Measurements from ENCODE around the gene NF1.
"Not testable (repeated sequence)": the region's sequence is repeated elsewhere in the genome, so short reads cannot be mapped to it uniquely, and the experiment has no call there.

Gene NF1

GRCh38 chr17:31339906-31340661 lies 245.3 kb downstream of the NF1 start:
- Histone ChIP-seq H3K27me3 (ENCODE audit: control insufficient read depth, insufficient read depth, low read length, poor library complexity, severe bottlenecking) (no peaks in the 10 kb centered on the region), H3K4me3 (ENCODE audit: insufficient read depth, low read depth, low read length) (no peak overlapping the region), H3K27ac (ENCODE audit: insufficient read depth, low read depth, low read length, poor library complexity, severe bottlenecking) (no peak overlapping the region), H3K36me3 (ENCODE audit: control insufficient read depth, insufficient read depth, low read length) (peaks cover 10% of the 10 kb centered on the region), H3K4me1 (ENCODE audit: control insufficient read depth, insufficient read depth, low read length) (no peaks in the 10 kb centered on the region), H3K9me3 (ENCODE audit: control insufficient read depth, low read length) (no peaks in the 10 kb centered on the region)
- WGBS, 2 experiments = 87 to 97% methylated on average over 5 to 6 of the region's 6 CpGs

GRCh38 chr17:31345191-31345747 lies 250.5 kb downstream of the NF1 start:
- not testable (repeated sequence) for H3K9me3 ChIP-seq (ENCODE audit: control insufficient read depth, low read length); H3K4me1 ChIP-seq (ENCODE audit: control insufficient read depth, insufficient read depth, low read length); H3K27me3 ChIP-seq (ENCODE audit: control insufficient read depth, insufficient read depth, low read length, poor library complexity, severe bottlenecking); H3K27ac ChIP-seq (ENCODE audit: insufficient read depth, low read depth, low read length, poor library complexity, severe bottlenecking); H3K4me3 ChIP-seq (ENCODE audit: insufficient read depth, low read depth, low read length)
- H3K36me3 ChIP-seq (ENCODE audit: control insufficient read depth, insufficient read depth, low read length) = peaks cover 12% of the 10 kb centered on the region
- 93 to 100% methylated on average over 3 of the region's 34 CpGs for WGBS, 2 experiments

GRCh38 chr17:31349454-31349853 lies 254.7 kb downstream of the NF1 start:
- H3K27ac ChIP-seq (ENCODE audit: insufficient read depth, low read depth, low read length, poor library complexity, severe bottlenecking) = no peak overlapping the region
- no peak overlapping the region for H3K4me3 ChIP-seq (ENCODE audit: insufficient read depth, low read depth, low read length)
- no peaks in the 10 kb centered on the region for H3K9me3 ChIP-seq (ENCODE audit: control insufficient read depth, low read length)
- no peaks in the 10 kb centered on the region for H3K27me3 ChIP-seq (ENCODE audit: control insufficient read depth, insufficient read depth, low read length, poor library complexity, severe bottlenecking)
- no peaks in the 10 kb centered on the region for H3K4me1 ChIP-seq (ENCODE audit: control insufficient read depth, insufficient read depth, low read length)
- H3K36me3 ChIP-seq (ENCODE audit: control insufficient read depth, insufficient read depth, low read length) = peaks cover 6% of the 10 kb centered on the region

- Histone ChIP-seq H3K4me1 (ENCODE audit: control insufficient read depth, insufficient read depth, low read length) (no peaks in the 10 kb centered on the region), H3K4me3 (ENCODE audit: insufficient read depth, low read depth, low read length) (no peak overlapping the region), H3K36me3 (ENCODE audit: control insufficient read depth, insufficient read depth, low read length) (no peaks in the 10 kb centered on the region), H3K27me3 (ENCODE audit: control insufficient read depth, insufficient read depth, low read length, poor library complexity, severe bottlenecking) (no peaks in the 10 kb centered on the region), H3K9me3 (ENCODE audit: control insufficient read depth, low read length) (no peaks in the 10 kb centered on the region), H3K27ac (ENCODE audit: insufficient read depth, low read depth, low read length, poor library complexity, severe bottlenecking) (no peak overlapping the region)
- WGBS, 2 experiments = 100% methylated on average over 1 of the region's 1 CpG
Measured at GRCh38 chr17:31355935-31356334, 261.2 kb downstream of the NF1 start.

- Histone ChIP-seq H3K9me3 (ENCODE audit: control insufficient read depth, low read length) (no peaks in the 10 kb centered on the region), H3K4me1 (ENCODE audit: control insufficient read depth, insufficient read depth, low read length) (no peaks in the 10 kb centered on the region), H3K4me3 (ENCODE audit: insufficient read depth, low read depth, low read length) (no peak overlapping the region), H3K27ac (ENCODE audit: insufficient read depth, low read depth, low read length, poor library complexity, severe bottlenecking) (no peak overlapping the region), H3K27me3 (ENCODE audit: control insufficient read depth, insufficient read depth, low read length, poor library complexity, severe bottlenecking) (no peaks in the 10 kb centered on the region), H3K36me3 (ENCODE audit: control insufficient read depth, insufficient read depth, low read length) (no peaks in the 10 kb centered on the region)
- WGBS, 2 experiments = 95 to 99% methylated on average over 2 of the region's 2 CpGs
Measured at GRCh38 chr17:31357091-31357490, 262.3 kb downstream of the NF1 start.

- Histone ChIP-seq H3K4me1 (ENCODE audit: control insufficient read depth, insufficient read depth, low read length) (no peaks in the 10 kb centered on the region), H3K27ac (ENCODE audit: insufficient read depth, low read depth, low read length, poor library complexity, severe bottlenecking) (no peak overlapping the region), H3K9me3 (ENCODE audit: control insufficient read depth, low read length) (no peaks in the 10 kb centered on the region), H3K4me3 (ENCODE audit: insufficient read depth, low read depth, low read length) (no peak overlapping the region), H3K27me3 (ENCODE audit: control insufficient read depth, insufficient read depth, low read length, poor library complexity, severe bottlenecking) (no peaks in the 10 kb centered on the region), H3K36me3 (ENCODE audit: control insufficient read depth, insufficient read depth, low read length) (no peaks in the 10 kb centered on the region)
- WGBS, 2 experiments = 97 to 98% methylated on average over 3 of the region's 3 CpGs
Measured at GRCh38 chr17:31357839-31358394, 263.1 kb downstream of the NF1 start.

- H3K27me3 ChIP-seq (ENCODE audit: control insufficient read depth, insufficient read depth, low read length, poor library complexity, severe bottlenecking) = no peaks in the 10 kb centered on the region
- H3K4me1 ChIP-seq (ENCODE audit: control insufficient read depth, insufficient read depth, low read length) = no peaks in the 10 kb centered on the region
- H3K36me3 ChIP-seq (ENCODE audit: control insufficient read depth, insufficient read depth, low read length) = no peaks in the 10 kb centered on the region
- WGBS, 2 experiments = 95 to 96% methylated on average over 6 of the region's 6 CpGs
- H3K27ac ChIP-seq (ENCODE audit: insufficient read depth, low read depth, low read length, poor library complexity, severe bottlenecking) = no peak overlapping the region
- H3K4me3 ChIP-seq (ENCODE audit: insufficient read depth, low read depth, low read length) = no peak overlapping the region
- no peaks in the 10 kb centered on the region for H3K9me3 ChIP-seq (ENCODE audit: control insufficient read depth, low read length)
Measured at GRCh38 chr17:31364012-31364411, 269.2 kb downstream of the NF1 start.

GRCh38 chr17:31366088-31366487 lies 271.3 kb downstream of the NF1 start:
- Histone ChIP-seq H3K9me3 (ENCODE audit: control insufficient read depth, low read length) (no peaks in the 10 kb centered on the region), H3K27ac (ENCODE audit: insufficient read depth, low read depth, low read length, poor library complexity, severe bottlenecking) (no peak overlapping the region), H3K36me3 (ENCODE audit: control insufficient read depth, insufficient read depth, low read length) (no peaks in the 10 kb centered on the region), H3K27me3 (ENCODE audit: control insufficient read depth, insufficient read depth, low read length, poor library complexity, severe bottlenecking) (no peaks in the 10 kb centered on the region), H3K4me1 (ENCODE audit: control insufficient read depth, insufficient read depth, low read length) (no peaks in the 10 kb centered on the region), H3K4me3 (ENCODE audit: insufficient read depth, low read depth, low read length) (no peak overlapping the region)
- 90 to 94% methylated on average over 4 of the region's 4 CpGs for WGBS, 2 experiments

- Histone ChIP-seq H3K27ac (ENCODE audit: insufficient read depth, low read depth, low read length, poor library complexity, severe bottlenecking) (no peak overlapping the region), H3K36me3 (ENCODE audit: control insufficient read depth, insufficient read depth, low read length) (peaks cover 7% of the 10 kb centered on the region), H3K4me1 (ENCODE audit: control insufficient read depth, insufficient read depth, low read length) (no peaks in the 10 kb centered on the region), H3K27me3 (ENCODE audit: control insufficient read depth, insufficient read depth, low read length, poor library complexity, severe bottlenecking) (no peaks in the 10 kb centered on the region), H3K4me3 (ENCODE audit: insufficient read depth, low read depth, low read length) (no peak overlapping the region), H3K9me3 (ENCODE audit: control insufficient read depth, low read length) (no peaks in the 10 kb centered on the region)
Measured at GRCh38 chr17:31369266-31369665, 274.5 kb downstream of the NF1 start.

GRCh38 chr17:31371511-31372097 lies 276.8 kb downstream of the NF1 start:
- Histone ChIP-seq H3K36me3 (ENCODE audit: control insufficient read depth, insufficient read depth, low read length) (peaks cover 7% of the 10 kb centered on the region), H3K27me3 (ENCODE audit: control insufficient read depth, insufficient read depth, low read length, poor library complexity, severe bottlenecking) (no peaks in the 10 kb centered on the region), H3K4me3 (ENCODE audit: insufficient read depth, low read depth, low read length) (no peak overlapping the region), H3K27ac (ENCODE audit: insufficient read depth, low read depth, low read length, poor library complexity, severe bottlenecking) (no peak overlapping the region), H3K9me3 (ENCODE audit: control insufficient read depth, low read length) (no peaks in the 10 kb centered on the region), H3K4me1 (ENCODE audit: control insufficient read depth, insufficient read depth, low read length) (no peaks in the 10 kb centered on the region)
- 89 to 98% methylated on average over 4 of the region's 4 CpGs for WGBS, 2 experiments
